ENCODE results near the gene ADCK1.

DNA sequence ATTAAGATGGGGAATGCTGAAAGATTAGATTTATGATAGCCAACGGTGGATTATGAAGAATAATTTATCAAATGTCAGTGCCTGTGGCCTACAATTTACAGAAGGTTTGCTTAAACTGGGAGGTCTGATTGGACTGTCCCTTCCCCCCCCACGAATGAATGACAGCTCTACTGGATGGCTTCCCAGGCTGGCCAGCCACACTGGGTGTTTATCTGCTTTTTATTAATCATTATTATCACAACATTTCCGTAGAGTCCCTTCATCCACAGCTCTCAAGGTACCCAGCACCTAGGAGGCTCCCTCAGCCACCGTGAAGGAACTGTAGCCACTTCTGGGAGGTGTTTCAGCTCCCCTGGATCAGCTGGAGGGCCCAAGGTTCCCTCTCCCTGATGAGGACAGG is 78.9 kb downstream of the ADCK1 start:
- TF ChIP-seq, protein P1, sequence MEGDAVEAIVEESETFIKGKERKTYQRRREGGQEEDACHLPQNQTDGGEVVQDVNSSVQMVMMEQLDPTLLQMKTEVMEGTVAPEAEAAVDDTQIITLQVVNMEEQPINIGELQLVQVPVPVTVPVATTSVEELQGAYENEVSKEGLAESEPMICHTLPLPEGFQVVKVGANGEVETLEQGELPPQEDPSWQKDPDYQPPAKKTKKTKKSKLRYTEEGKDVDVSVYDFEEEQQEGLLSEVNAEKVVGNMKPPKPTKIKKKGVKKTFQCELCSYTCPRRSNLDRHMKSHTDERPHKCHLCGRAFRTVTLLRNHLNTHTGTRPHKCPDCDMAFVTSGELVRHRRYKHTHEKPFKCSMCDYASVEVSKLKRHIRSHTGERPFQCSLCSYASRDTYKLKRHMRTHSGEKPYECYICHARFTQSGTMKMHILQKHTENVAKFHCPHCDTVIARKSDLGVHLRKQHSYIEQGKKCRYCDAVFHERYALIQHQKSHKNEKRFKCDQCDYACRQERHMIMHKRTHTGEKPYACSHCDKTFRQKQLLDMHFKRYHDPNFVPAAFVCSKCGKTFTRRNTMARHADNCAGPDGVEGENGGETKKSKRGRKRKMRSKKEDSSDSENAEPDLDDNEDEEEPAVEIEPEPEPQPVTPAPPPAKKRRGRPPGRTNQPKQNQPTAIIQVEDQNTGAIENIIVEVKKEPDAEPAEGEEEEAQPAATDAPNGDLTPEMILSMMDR (IDR thresholded peaks at IDR 0.05), result no peak
- TF ChIP-seq POLR2AphosphoS5 (IDR thresholded peaks at IDR 0.05) (no peak), POLR2A (IDR thresholded peaks at IDR 0.05) (no peak), EP300 (IDR thresholded peaks at IDR 0.05) (no peak)

Measured in suprapubic skin (tissue), 4 donors.